HUES48 (cell line): ENCODE results near the gene DDA1.
A peak's percentile ranks its signal among the peaks of the same experiment; 100 is the strongest.

Experiments
- H3K27ac ChIP-seq: one replicate; pipeline ENCODE4 v1.7.0; 2013; ENCODE audit warnings: low read depth, low read length, inconsistent platforms
- H3K27me3 ChIP-seq: 2 replicates; pipeline ENCODE4 v1.6.1; 2013; ENCODE audit warnings: mild to moderate bottlenecking, low read length; ENCODE audit not compliant: control insufficient read depth, insufficient read depth
- H3K36me3 ChIP-seq: 2 replicates; pipeline ENCODE4 v1.6.1; 2013; ENCODE audit warnings: low read length; ENCODE audit not compliant: control insufficient read depth, insufficient read depth
- H3K4me1 ChIP-seq: 2 replicates; pipeline ENCODE4 v1.6.1; 2013; ENCODE audit warnings: mild to moderate bottlenecking, low read length; ENCODE audit not compliant: control insufficient read depth, insufficient read depth
- H3K4me3 ChIP-seq: 2 replicates; pipeline ENCODE4 v1.5.1; 2013; ENCODE audit warnings: mild to moderate bottlenecking, low read depth, low read length
- H3K9ac ChIP-seq: 2 replicates; pipeline ENCODE4 v1.6.1; 2013; ENCODE audit warnings: mild to moderate bottlenecking, low read depth, low read length, moderate library complexity
- H3K9me3 ChIP-seq: 2 replicates; pipeline ENCODE4 v1.6.1; 2013; ENCODE audit warnings: low read length; ENCODE audit not compliant: control insufficient read depth, insufficient read depth

The DDA1 gene

DNA sequence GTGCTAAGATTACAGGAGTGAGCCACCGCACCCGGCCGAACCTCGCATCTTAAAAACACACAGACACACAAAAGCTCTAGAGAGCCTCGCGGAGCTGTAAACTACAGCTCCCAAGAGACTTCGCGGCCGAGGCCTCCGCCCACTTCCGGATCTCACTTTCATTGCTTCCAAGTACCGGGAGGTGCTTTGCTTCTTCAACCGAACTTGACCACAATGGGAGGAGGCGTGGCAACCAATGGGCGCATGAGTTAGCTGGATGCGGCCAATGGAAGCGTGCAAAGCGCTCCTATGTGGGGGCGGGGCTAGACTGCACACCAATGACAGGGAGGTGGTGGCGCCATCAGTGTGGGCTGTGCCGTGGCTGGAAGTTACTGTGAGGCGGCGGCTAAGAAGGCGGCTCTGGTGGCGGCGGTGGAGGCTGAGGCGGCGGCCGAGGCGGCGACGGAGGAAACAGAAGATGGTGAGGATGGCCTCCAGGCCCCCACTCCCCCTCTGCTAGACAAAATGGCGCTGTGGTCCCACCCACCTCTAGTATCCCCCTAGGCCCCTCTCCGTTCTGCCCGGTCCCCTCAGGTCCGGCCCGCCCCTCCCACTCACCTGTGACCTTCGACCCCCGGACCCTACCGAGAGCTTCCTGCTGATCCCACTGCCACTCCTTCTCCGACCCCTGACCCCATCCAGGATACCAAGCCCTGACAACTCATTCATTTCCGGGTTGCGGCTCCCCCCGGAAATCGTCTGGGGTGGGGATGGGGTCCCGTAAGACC is at the start of gene DDA1:
TSS of gene DDA1 (plus strand) at position 366 of the 767 bp plus-strand sequence. CDS start at position 458, 92 bp downstream.
- Histone ChIP-seq H3K9me3 (no peaks in the 10 kb centered on the region), H3K4me1 (peaks cover 11% of the 10 kb centered on the region), H3K36me3 (peaks cover 17% of the 10 kb centered on the region), H3K27me3 (no peaks in the 10 kb centered on the region), H3K4me3 (peak within 1 kb of the TSS; percentile 85), H3K9ac (peak within 1 kb of the TSS; percentile 4; the same call in 1 of the 2 replicates), H3K27ac (peak within 1 kb of the TSS; percentile 91)

DNA sequence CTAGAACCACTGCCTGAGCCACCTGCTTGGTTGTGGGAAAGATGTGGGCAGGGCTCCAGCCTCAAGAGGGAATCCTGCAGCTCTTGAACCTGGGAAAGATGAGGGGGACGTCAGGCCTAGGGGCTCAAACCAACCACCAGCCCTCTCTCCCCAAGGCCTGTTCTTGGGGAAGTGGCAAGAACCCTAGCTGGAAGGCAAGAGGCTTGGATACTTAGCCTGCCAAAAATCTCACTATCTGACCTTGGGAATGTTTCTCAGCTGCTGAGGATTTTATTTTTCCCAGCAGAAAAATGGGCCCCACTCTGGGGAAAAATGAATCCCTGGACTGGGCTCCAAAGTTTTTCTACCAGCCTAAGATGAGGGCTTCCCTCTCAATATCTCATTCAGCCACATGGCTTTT is 49.4 kb upstream of the DDA1 start:
- H3K4me1 ChIP-seq, result peaks cover 6% of the 10 kb centered on the region; the same call in 1 of the 2 replicates
- H3K27ac ChIP-seq, result no peak overlapping the region
- H3K36me3 ChIP-seq, result peaks cover 4% of the 10 kb centered on the region; the same call in 1 of the 2 replicates
- H3K27me3 ChIP-seq, result no peaks in the 10 kb centered on the region
- no peak overlapping the region for H3K4me3 ChIP-seq
- H3K9me3 ChIP-seq, result peaks cover 11% of the 10 kb centered on the region
- no peak overlapping the region for H3K9ac ChIP-seq

GRCh38 chr19:17260842-17261325 is 48.5 kb upstream of the DDA1 start:
- H3K27ac ChIP-seq, result peak overlapping the region; percentile 30
- H3K4me3 ChIP-seq, result no peak overlapping the region
- peaks cover 4% of the 10 kb centered on the region; the same call in 1 of the 2 replicates for H3K36me3 ChIP-seq
- peaks cover 6% of the 10 kb centered on the region; the same call in 1 of the 2 replicates for H3K4me1 ChIP-seq
- peak overlapping the region; percentile 64; the same call in 1 of the 2 replicates for H3K9ac ChIP-seq
- H3K9me3 ChIP-seq, result peaks cover 11% of the 10 kb centered on the region
- H3K27me3 ChIP-seq, result no peaks in the 10 kb centered on the region

GRCh38 chr19:17262557-17262956 is 46.8 kb upstream of the DDA1 start:
- H3K9me3 ChIP-seq, result peaks cover 11% of the 10 kb centered on the region
- H3K27me3 ChIP-seq, result no peaks in the 10 kb centered on the region
- H3K36me3 ChIP-seq, result peaks cover 4% of the 10 kb centered on the region; the same call in 1 of the 2 replicates
- no peak overlapping the region for H3K4me3 ChIP-seq
- H3K9ac ChIP-seq, result no peak overlapping the region
- no peak overlapping the region for H3K27ac ChIP-seq
- peaks cover 6% of the 10 kb centered on the region; the same call in 1 of the 2 replicates for H3K4me1 ChIP-seq

- H3K4me3 ChIP-seq, result no peak overlapping the region
Measured at GRCh38 chr19:17263712-17264640, 45.4 kb upstream of the DDA1 start.

DNA sequence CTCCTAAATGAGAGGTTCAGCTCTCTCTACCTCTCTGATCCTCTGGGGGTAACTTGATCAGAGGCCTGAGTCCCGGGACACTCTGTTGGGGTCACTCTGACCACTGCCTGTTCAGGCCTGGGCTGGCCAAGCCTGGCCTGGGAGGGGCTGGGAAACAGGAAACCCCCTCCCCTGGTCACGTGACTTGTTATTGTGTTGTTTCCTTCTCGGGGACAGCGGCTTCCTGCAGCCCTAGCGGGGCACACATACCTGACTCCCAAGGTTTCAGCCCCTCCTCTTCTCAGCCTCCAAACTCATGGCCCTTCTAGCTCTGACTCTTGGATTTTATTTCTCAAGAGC is 44.8 kb upstream of the DDA1 start, which contains the start of gene USHBP1:
TSS of gene USHBP1 (minus strand) at position 105 of the 339 bp plus-strand sequence. CDS start 446 bp downstream, outside the sequence.
- peaks cover 9% of the 10 kb centered on the region for H3K36me3 ChIP-seq
- H3K4me1 ChIP-seq, result peaks cover 6% of the 10 kb centered on the region; the same call in 1 of the 2 replicates
- peak within 1 kb of the TSS; percentile 68 for H3K27ac ChIP-seq
- no peak within 1 kb of the TSS for H3K4me3 ChIP-seq
- H3K27me3 ChIP-seq, result no peaks in the 10 kb centered on the region
- peaks cover 3% of the 10 kb centered on the region; the same call in 1 of the 2 replicates for H3K9me3 ChIP-seq
- H3K9ac ChIP-seq, result no peak within 1 kb of the TSS

More at GRCh38 chr19:17263712-17264640, 45.4 kb upstream of the DDA1 start:
- H3K36me3 ChIP-seq, result peaks cover 4% of the 10 kb centered on the region
- H3K4me1 ChIP-seq, result peaks cover 6% of the 10 kb centered on the region; the same call in 1 of the 2 replicates
- H3K9ac ChIP-seq, result no peak overlapping the region
- H3K9me3 ChIP-seq, result peaks cover 10% of the 10 kb centered on the region
- H3K27me3 ChIP-seq, result no peaks in the 10 kb centered on the region
- H3K27ac ChIP-seq, result peak overlapping the region; percentile 68

DNA sequence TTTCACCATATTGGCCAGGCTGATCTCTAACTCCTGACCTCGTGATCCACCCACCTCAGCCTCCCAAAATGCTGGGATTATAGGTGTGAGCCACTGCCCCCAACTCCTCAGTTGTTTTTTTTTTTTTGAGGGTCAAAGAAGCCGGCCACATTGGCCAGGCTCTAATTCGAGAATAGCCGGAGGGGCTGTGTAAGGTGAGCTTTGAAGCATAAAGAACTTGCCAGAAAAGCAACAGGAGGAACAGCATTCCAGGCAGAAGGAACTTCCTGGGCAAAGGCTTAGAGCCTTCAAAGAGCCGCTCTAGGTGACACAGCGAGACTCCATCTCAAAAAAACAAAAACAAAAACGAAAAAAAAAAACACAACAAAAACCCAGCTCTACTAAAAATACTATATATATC is 43.3 kb upstream of the DDA1 start:
- peaks cover 17% of the 10 kb centered on the region for H3K36me3 ChIP-seq
- no peaks in the 10 kb centered on the region for H3K9me3 ChIP-seq
- H3K9ac ChIP-seq, result no peak overlapping the region
- no peak overlapping the region for H3K4me3 ChIP-seq
- H3K4me1 ChIP-seq, result peaks cover 6% of the 10 kb centered on the region; the same call in 1 of the 2 replicates
- H3K27ac ChIP-seq, result no peak overlapping the region
- H3K27me3 ChIP-seq, result no peaks in the 10 kb centered on the region

DNA sequence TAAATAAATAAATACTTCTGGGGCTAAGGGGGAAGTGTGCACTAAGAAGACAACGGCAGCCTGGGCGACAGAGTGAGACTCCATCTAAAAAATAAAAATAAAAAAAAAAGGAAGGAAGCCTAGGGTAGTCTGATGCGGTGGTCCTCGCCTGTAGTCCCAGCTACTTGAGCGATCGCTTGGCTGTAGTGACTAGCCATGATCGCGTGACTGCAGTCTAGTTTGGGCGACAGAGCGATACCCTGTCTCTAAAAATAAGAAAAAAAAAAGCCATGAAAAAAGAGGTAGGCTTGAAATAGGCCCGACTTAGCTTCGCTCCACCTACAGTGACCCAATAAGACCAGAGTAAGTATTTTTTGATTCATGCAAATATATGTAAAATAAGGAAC is 42.8 kb upstream of the DDA1 start:
- H3K9me3 ChIP-seq, result no peaks in the 10 kb centered on the region
- H3K9ac ChIP-seq, result no peak overlapping the region
- peaks cover 22% of the 10 kb centered on the region for H3K36me3 ChIP-seq
- H3K27ac ChIP-seq, result no peak overlapping the region
- peaks cover 6% of the 10 kb centered on the region; the same call in 1 of the 2 replicates for H3K4me1 ChIP-seq
- no peaks in the 10 kb centered on the region for H3K27me3 ChIP-seq
- no peak overlapping the region for H3K4me3 ChIP-seq

DNA sequence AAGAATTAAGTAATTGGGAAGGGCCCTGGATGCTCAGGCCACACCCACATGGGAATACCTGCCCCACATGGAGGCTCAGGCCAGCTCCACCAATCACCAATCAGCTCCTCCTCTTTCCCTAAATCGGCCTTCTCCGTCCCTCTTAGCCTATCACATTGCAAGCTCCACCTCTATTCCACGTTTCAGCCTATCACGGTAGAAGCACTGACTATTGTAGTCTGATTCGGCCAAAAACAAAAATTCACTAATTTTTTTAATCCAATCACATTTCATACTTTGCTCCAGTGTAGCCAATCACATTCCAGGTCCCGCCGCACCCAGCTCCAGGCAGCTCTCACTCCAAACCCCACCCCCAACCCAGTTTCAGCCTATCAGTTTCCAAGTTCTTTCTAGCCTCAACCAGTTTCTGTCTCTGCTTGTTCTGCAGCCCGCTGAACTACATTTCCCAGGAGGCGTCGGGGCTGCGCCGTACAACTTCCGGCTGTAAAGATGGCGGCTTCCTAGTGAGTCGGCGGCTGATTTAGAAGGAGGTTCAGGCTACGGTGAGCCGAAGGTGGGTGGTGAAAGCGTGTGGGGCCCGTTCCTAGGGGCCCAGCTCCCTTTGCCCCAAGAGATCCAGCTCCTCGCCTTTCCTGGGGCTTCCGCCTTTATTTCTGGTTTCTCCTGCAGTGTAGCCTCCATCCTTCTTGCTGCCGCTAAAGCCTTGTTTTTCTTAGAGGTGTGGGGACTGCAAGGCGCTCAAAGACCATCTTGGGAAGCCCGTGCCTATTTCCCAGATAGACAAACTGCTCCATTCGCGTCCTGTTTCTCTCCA is 42.2 kb upstream of the DDA1 start, which contains the start of gene BABAM1:
TSS of gene BABAM1 (plus strand) at position 469 of the 814 bp plus-strand sequence. CDS start 1,364 bp downstream, outside the sequence.
- peaks cover 6% of the 10 kb centered on the region; the same call in 1 of the 2 replicates for H3K4me1 ChIP-seq

DNA sequence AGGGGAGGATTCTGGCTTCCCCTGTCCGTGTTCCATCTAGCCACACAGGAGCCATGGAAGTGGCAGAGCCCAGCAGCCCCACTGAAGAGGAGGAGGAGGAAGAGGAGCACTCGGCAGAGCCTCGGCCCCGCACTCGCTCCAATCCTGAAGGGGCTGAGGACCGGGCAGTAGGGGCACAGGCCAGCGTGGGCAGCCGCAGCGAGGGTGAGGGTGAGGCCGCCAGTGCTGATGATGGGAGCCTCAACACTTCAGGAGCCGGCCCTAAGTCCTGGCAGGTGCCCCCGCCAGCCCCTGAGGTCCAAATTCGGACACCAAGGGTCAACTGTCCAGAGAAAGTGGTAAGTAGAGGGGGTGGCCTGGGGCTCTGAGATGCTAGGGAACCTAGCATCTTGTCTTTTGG is 40.6 kb upstream of the DDA1 start:
- Histone ChIP-seq H3K27me3 (no peaks in the 10 kb centered on the region), H3K9me3 (no peaks in the 10 kb centered on the region), H3K9ac (no peak overlapping the region), H3K27ac (no peak overlapping the region), H3K4me3 (no peak overlapping the region), H3K36me3 (peaks cover 37% of the 10 kb centered on the region), H3K4me1 (peaks cover 6% of the 10 kb centered on the region; the same call in 1 of the 2 replicates)

More for the DNA sequence above, 42.2 kb upstream of the DDA1 start, which contains the start of gene BABAM1:
- Histone ChIP-seq H3K4me3 (peak within 1 kb of the TSS; percentile 95), H3K9me3 (no peaks in the 10 kb centered on the region), H3K27me3 (no peaks in the 10 kb centered on the region), H3K27ac (peak within 1 kb of the TSS; percentile 82), H3K9ac (peak within 1 kb of the TSS; percentile 86), H3K36me3 (peaks cover 28% of the 10 kb centered on the region)
